ENCODE data around the gene PITPNM2. TPM values are rescaled to one million over a fixed set of nuclear protein-coding genes. Genes with fewer than 3 reads are reported as not detected.

Gene PITPNM2
- total RNA-seq (10 to 100 TPM; 37.3 to 38.3 TPM), total RNA-seq (6.8 to 75.4 (median 31.2) reads per million in 172 experiments)
- 14.1 TPM for polyA plus RNA-seq (2013, experiment 1 of 2)
- 15.0 TPM for polyA plus RNA-seq (2013, experiment 2 of 2)

DNA sequence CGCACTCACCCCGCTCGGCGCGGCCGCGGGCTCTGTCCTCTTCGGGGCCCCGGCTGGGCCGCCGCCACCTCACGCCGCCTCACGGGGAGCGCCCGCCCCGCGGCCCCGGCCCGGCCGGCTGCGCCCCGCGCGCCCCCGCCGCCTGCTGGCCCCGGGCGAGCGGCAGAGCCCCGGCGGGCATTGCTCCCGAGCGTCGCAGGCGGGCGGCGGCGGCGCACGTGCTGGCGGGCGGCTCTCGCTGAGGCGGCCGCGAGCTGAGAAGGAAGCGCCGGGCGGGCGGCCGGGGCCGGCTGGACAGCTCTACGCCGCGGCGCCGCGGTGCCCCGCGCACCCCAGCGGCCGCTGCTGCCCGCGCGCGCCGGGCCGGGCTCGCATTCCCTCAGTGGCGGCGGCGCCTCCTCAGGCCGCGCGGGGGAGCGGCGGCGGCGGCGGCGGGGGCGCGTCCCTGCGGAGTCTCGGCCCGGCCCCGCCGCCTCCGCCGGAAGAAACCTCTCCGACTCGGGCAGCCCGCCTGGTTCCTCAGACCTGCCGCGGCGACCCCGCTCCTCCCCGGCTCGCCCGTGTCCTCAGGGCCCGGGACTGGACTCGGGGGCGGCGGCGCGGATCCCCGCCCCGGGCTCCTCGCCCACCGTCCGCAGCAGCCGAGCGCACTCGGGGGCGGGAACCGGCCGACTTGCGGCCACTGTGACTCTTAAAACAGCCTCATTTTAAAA, at the start of gene PITPNM2:
TSS of gene PITPNM2 (minus strand) at position 347 of the 713 bp plus-strand sequence. CDS start 116,500 bp downstream, outside the sequence.
- POLR2A ChIA-PET: interaction anchor here (1.0 to 5.6 kb wide), 9 partner anchors 10 to 108 kb away, joined by 3 to 49 read pairs (median 11); partner anchors contain the start of genes MPHOSPH9 and MTRFR

DNA sequence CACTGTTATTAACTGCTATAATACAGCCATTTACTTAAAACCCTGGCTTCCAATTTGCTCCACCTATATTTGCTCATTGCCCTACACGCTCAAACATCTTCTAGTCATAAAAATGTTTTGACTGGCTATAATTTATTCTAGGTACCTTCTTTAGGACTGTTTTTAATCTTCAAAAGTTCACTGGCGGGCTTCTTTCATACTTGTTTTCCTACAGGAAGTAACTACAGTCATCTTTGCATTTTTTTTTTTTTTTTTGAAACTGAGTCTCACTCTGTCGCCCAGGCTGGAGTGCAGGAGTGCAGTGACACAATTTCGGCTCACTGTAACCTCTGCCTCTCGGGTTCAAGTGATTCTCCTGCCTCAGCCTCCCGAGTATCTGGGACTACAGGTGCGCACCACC, 49.5 kb upstream of the PITPNM2 start:
- H3K36me3 Mint-ChIP-seq (ENCODE audit: low read depth): peaks cover 67% of the 10 kb centered on the region

More for the DNA sequence above, at the start of gene PITPNM2:
- Mint-ChIP-seq H3K9me3 (no peaks in the 10 kb centered on the region), H3K4me3 (peak within 1 kb of the TSS; percentile 93), H3K27me3 (no peaks in the 10 kb centered on the region), H3K36me3 (ENCODE audit: low read depth) (peaks cover 11% of the 10 kb centered on the region), H3K4me1 (ENCODE audit: low read depth) (peaks cover 52% of the 10 kb centered on the region), H3K27ac (peak within 1 kb of the TSS; percentile 89)
- no peak for TF ChIP-seq CTCF (IDR thresholded peaks at IDR 0.05)
- H3K27me3 ChIP-seq (ENCODE audit: control insufficient read depth in 1 of 2, insufficient read depth in 2 of 2, low read length in 2 of 2): no peaks in the 10 kb centered on the region
- peaks cover 27% of the 10 kb centered on the region for H3K4me1 ChIP-seq (ENCODE audit: insufficient read depth, low read length)
- H3K36me3 ChIP-seq (ENCODE audit: insufficient read depth, low read length): peaks cover 7% of the 10 kb centered on the region
- no peaks in the 10 kb centered on the region for H3K9me3 ChIP-seq (ENCODE audit: control insufficient read depth in 1 of 2, insufficient read depth in 1 of 2, low read length in 2 of 2)
- ATAC-seq (ENCODE audit: poor library complexity) (peak; percentile 86), DNase-seq (peak; percentile 28 to 87 (median 60))
- H3K4me3 ChIP-seq (ENCODE audit: low read length): peak within 1 kb of the TSS; percentile 76
- peak within 1 kb of the TSS; percentile 22 to 40 for H3K27ac ChIP-seq (ENCODE audit: low read depth in 1 of 2, low read length in 2 of 2)
- CTCF ChIA-PET: interaction anchor here (1.1 to 1.8 kb wide), 4 partner anchors 12 to 107 kb away, joined by 4 to 7 read pairs (median 6); no protein-coding TSS in a partner anchor
- intact Hi-C loops (cut with DNase I, micrococcal nuclease): loop anchor here (2.0 to 5.0 kb wide), 5 partner anchors 76 to 174 kb away; partner anchors contain the start of gene OGFOD2 (in 1 of the 2)

More for the DNA sequence above, 49.5 kb upstream of the PITPNM2 start:
- ChIA-PET CTCF (interaction anchor here (2.8 kb wide), 1 partner anchor 38 kb away, joined by 13 read pairs; no protein-coding TSS in a partner anchor), POLR2A (interaction anchor here (0.6 to 3.2 kb wide), 2 partner anchors 33 to 531 kb away, joined by 3 to 16 read pairs; partner anchors contain the start of genes MPHOSPH9 and MTRFR)
- DNase-seq (peak in 5 of 14 experiments; percentile 2 to 28 (median 7)), ATAC-seq (ENCODE audit: poor library complexity) (peak; percentile 71)
- peaks cover 4% of the 10 kb centered on the region for H3K4me1 ChIP-seq (ENCODE audit: insufficient read depth, low read length)
- H3K27ac Mint-ChIP-seq: peak overlapping the region; percentile 81
- no peaks in the 10 kb centered on the region for H3K9me3 Mint-ChIP-seq
- H3K27ac ChIP-seq (ENCODE audit: low read depth in 1 of 2, low read length in 2 of 2): no peak overlapping the region
- TF ChIP-seq CTCF (IDR thresholded peaks at IDR 0.05): no peak
- peaks cover 34% of the 10 kb centered on the region for H3K36me3 ChIP-seq (ENCODE audit: insufficient read depth, low read length)
- H3K27me3 Mint-ChIP-seq: no peaks in the 10 kb centered on the region
- no peaks in the 10 kb centered on the region for H3K27me3 ChIP-seq (ENCODE audit: control insufficient read depth in 1 of 2, insufficient read depth in 2 of 2, low read length in 2 of 2)
- H3K4me3 Mint-ChIP-seq: no peak overlapping the region
- H3K4me1 Mint-ChIP-seq (ENCODE audit: low read depth): peaks cover 24% of the 10 kb centered on the region
- H3K4me3 ChIP-seq (ENCODE audit: low read length): no peak overlapping the region
- intact Hi-C loops (cut with DNase I, micrococcal nuclease): loop anchor here in 1 of 2 experiments (2.0 kb wide), 1 partner anchor 38 kb away; no protein-coding TSS in a partner anchor
- H3K9me3 ChIP-seq (ENCODE audit: control insufficient read depth in 1 of 2, insufficient read depth in 1 of 2, low read length in 2 of 2): no peaks in the 10 kb centered on the region
